Measurements from ENCODE around the gene LCN9. TPM values are rescaled to one million over a fixed set of nuclear protein-coding genes. Genes with fewer than 3 reads are reported as not detected.
"Not testable (repeated sequence)": the region's sequence is repeated elsewhere in the genome, so short reads cannot be mapped to it uniquely, and the experiment has no call there.

The LCN9 gene
- total and polyA plus RNA-seq, 5 donors from 2014 or later, result not detected

DNA sequence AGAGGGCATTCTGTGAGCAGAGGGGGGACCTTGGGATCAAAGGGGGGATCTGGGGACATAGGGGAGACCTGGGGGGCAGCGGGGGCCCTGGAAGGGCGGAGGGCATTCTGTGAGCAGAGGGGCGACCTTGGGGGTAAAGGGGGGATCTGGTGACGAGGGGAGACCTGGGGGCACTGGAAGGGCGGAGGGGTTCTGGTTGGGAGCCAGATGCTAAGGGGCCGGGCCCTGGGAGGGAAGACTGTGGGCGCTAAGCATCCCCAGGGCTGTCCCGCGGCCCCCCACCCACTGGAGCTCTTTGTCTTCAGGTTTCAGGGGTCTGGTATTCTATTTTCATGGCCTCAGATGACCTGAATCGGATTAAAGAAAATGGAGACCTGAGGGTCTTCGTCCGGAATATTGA is 748 bp downstream of the LCN9 start:
- Histone ChIP-seq H3K27ac (ENCODE audit: insufficient read depth, low read length, poor library complexity, severe bottlenecking) (no peak overlapping the region), H3K9me3 (ENCODE audit: control insufficient read depth in 2 of 2, low read length in 2 of 2) (no peaks in the 10 kb centered on the region), H3K27me3 (ENCODE audit: control insufficient read depth, insufficient read depth, low read length) (no peaks in the 10 kb centered on the region), H3K36me3 (ENCODE audit: control insufficient read depth, insufficient read depth, low read length) (no peaks in the 10 kb centered on the region), H3K4me3 (ENCODE audit: low read depth, low read length) (no peak overlapping the region), H3K4me1 (ENCODE audit: control insufficient read depth, insufficient read depth, low read length, poor library complexity, severe bottlenecking) (no peaks in the 10 kb centered on the region)
- H3K4me3 Mint-ChIP-seq, result no peak overlapping the region
- no peaks in the 10 kb centered on the region for H3K27me3 Mint-ChIP-seq
- DNase-seq, result no peak
- no peak overlapping the region for H3K27ac Mint-ChIP-seq
- no peaks in the 10 kb centered on the region for H3K36me3 Mint-ChIP-seq
- H3K4me1 Mint-ChIP-seq, result no peaks in the 10 kb centered on the region
- ATAC-seq (ENCODE audit: low read depth in 2 of 2), result no peak
- H3K9me3 Mint-ChIP-seq, result no peaks in the 10 kb centered on the region

DNA sequence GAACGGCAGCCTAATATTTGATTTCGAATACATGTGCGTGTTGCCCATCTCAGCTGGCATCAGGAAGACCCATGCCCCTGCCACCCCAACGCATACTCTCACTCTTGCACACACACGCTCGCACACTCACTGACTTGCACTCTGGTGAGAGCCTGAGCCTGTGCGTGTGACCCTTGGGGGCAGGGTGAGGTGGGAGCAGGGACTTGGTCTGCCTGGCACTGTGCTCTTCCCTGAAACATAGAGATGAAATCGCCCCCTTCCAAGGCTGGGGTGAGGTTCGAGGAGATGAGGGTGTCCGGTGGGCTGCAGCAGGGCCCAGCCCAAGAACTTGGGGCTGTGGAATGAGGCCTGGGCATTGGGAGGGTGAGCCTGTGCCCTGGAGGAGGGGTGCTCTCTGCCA is 1.2 kb downstream of the LCN9 start:
- no peaks in the 10 kb centered on the region for H3K36me3 ChIP-seq (ENCODE audit: control insufficient read depth, insufficient read depth, low read length)
- H3K4me1 ChIP-seq (ENCODE audit: control insufficient read depth, insufficient read depth, low read length, poor library complexity, severe bottlenecking), result no peaks in the 10 kb centered on the region
- Mint-ChIP-seq H3K27ac (no peak overlapping the region), H3K36me3 (no peaks in the 10 kb centered on the region), H3K27me3 (no peaks in the 10 kb centered on the region), H3K4me3 (no peak overlapping the region), H3K9me3 (peaks cover 0 to 2% (median 0%) of the 10 kb centered on the region in 7 donors), H3K4me1 (no peaks in the 10 kb centered on the region)
- ATAC-seq (ENCODE audit: low read depth in 2 of 2) (no peak), DNase-seq (no peak)
- H3K4me3 ChIP-seq (ENCODE audit: low read depth, low read length), result no peak overlapping the region
- no peak overlapping the region for H3K27ac ChIP-seq (ENCODE audit: insufficient read depth, low read length, poor library complexity, severe bottlenecking)
- no peaks in the 10 kb centered on the region for H3K27me3 ChIP-seq (ENCODE audit: control insufficient read depth, insufficient read depth, low read length)
- no peaks in the 10 kb centered on the region for H3K9me3 ChIP-seq (ENCODE audit: control insufficient read depth in 2 of 2, low read length in 2 of 2)

DNA sequence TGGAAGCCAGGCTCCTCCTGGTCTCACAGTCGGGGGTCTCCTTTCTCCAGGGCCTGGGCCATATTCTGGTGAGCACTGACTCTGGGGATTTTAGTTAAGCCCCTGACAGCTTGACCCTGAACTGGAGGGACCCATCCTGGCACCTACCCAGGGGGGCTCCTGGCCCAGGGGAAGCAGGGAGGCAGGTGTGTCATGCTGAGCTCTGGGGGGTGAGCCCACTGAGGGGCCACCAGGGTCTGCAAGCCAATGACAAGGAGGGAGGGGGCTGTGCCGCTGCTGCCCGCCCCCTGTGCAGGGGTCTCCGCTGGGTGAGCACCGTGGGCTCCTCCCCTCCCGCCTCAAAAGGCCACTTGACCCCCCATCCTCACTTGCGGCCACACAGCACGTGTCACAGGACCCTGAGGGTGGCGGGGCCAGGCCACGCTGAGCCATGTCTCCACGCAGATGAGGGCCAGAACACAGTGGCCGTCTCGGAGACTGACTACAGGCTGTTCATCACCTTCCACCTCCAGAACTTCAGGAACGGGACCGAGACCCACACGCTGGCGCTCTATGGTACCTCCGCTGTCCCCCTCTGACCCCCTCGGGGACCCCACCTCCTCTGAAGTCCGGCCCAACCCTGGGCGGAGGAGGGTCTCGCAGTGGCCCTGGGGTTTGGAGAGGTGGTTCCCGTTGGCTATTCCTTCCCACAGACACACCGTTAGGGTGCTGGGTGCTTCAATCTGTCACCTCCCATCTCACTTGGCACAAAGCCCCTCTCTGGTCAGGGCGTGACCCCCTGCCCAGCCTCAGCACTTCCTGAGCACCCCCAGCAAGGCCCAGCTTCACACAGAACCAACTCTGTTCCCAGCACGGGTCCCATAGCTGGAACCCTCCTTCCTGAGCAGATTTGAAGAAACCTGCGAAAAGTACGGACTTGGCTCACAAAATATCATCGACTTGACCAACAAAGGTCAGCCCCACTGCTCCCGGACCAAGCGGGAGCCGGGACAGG is 2.0 kb downstream of the LCN9 start:
- no peaks in the 10 kb centered on the region for H3K9me3 ChIP-seq (ENCODE audit: control insufficient read depth in 2 of 2, low read length in 2 of 2)
- Mint-ChIP-seq H3K36me3 (no peaks in the 10 kb centered on the region), H3K27me3 (no peaks in the 10 kb centered on the region), H3K4me3 (no peak overlapping the region), H3K9me3 (peaks cover 0 to 2% (median 0%) of the 10 kb centered on the region in 7 donors), H3K27ac (no peak overlapping the region), H3K4me1 (no peaks in the 10 kb centered on the region)
- H3K36me3 ChIP-seq (ENCODE audit: control insufficient read depth, insufficient read depth, low read length), result no peaks in the 10 kb centered on the region
- no peaks in the 10 kb centered on the region for H3K27me3 ChIP-seq (ENCODE audit: control insufficient read depth, insufficient read depth, low read length)
- ATAC-seq (ENCODE audit: low read depth in 2 of 2) (no peak), DNase-seq (no peak)
- no peak overlapping the region for H3K4me3 ChIP-seq (ENCODE audit: low read depth, low read length)
- H3K4me1 ChIP-seq (ENCODE audit: control insufficient read depth, insufficient read depth, low read length, poor library complexity, severe bottlenecking), result no peaks in the 10 kb centered on the region
- no peak overlapping the region for H3K27ac ChIP-seq (ENCODE audit: insufficient read depth, low read length, poor library complexity, severe bottlenecking)

DNA sequence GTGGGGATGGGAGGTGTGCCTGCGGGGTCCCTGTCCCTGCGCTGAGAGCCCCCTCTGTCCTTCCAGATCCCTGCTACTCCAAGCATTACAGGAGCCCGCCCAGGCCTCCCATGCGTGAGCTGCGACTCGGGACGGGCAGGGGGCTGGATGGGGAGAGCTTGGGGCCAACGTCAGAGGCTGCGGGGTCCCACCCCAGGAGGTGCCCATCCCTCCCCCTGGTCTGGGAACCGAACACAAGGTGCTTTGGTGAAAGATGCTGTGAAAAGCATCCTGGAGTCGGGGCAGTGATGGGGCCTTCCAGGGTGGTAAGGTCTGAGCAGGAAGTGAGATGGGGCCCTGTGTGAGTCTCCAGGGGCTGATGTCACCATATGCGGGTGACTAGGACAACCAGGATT is 2.7 kb downstream of the LCN9 start:
- no peak overlapping the region for H3K4me3 Mint-ChIP-seq

DNA sequence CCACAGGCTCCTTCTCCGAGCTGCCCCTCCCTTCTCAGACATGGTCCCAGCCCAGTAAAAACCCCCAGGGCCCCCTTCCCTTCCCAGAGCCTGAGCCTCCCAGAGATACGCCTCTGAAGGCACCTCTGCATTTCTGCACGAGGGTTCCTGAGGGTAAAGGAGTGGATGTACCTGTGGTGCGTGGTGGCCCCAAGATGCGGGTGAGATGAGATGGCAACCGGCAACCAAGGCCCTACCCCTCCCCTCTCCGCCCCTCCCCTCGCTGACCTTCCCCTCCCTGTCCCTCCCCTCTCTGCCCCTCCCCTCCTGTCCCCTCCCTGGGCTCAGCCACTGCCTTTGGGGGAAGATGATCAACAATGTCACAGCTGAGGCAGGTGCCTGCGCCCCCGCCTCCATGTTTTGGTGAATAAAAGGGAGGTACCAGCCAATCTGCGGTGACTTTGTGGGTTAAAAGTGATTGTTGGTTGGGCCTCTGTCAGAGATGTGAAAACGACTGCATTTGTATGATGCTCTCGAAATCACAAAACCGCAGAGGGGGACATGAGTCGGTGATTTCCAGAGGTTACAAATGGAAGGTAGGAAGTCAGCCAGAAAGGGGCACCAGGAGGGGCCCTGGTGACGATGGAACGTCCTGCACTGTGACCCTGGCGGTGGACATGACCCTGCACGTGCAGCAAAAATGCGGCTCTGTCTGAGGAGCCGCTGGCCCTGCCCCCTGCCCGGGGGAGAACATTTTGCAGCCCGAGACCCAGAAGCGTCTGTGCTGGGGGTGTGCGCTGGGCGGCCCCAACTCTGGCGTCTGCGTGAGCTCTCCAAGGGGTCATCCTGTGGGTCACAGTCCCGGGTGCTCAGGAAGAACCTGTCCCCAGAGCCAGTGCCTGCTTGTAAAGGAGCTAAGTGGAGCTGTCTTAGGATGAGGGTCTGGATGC is 3.7 kb downstream of the LCN9 start:
- Mint-ChIP-seq H3K9me3 (peaks cover 0 to 2% (median 0%) of the 10 kb centered on the region in 7 donors), H3K27ac (no peak overlapping the region), H3K27me3 (no peaks in the 10 kb centered on the region), H3K4me3 (no peak overlapping the region), H3K4me1 (no peaks in the 10 kb centered on the region), H3K36me3 (no peaks in the 10 kb centered on the region)
- H3K4me1 ChIP-seq (ENCODE audit: control insufficient read depth, insufficient read depth, low read length, poor library complexity, severe bottlenecking), result no peaks in the 10 kb centered on the region
- ATAC-seq (ENCODE audit: low read depth in 2 of 2) (no peak), DNase-seq (no peak)
- no peak overlapping the region for H3K4me3 ChIP-seq (ENCODE audit: low read depth, low read length)
- no peaks in the 10 kb centered on the region for H3K9me3 ChIP-seq (ENCODE audit: control insufficient read depth in 2 of 2, low read length in 2 of 2)
- H3K27ac ChIP-seq (ENCODE audit: insufficient read depth, low read length, poor library complexity, severe bottlenecking), result no peak overlapping the region
- no peaks in the 10 kb centered on the region for H3K36me3 ChIP-seq (ENCODE audit: control insufficient read depth, insufficient read depth, low read length)
- H3K27me3 ChIP-seq (ENCODE audit: control insufficient read depth, insufficient read depth, low read length), result no peaks in the 10 kb centered on the region

More for the DNA sequence above, 2.7 kb downstream of the LCN9 start:
- Histone ChIP-seq H3K36me3 (ENCODE audit: control insufficient read depth, insufficient read depth, low read length) (no peaks in the 10 kb centered on the region), H3K9me3 (ENCODE audit: control insufficient read depth in 2 of 2, low read length in 2 of 2) (no peaks in the 10 kb centered on the region), H3K27ac (ENCODE audit: insufficient read depth, low read length, poor library complexity, severe bottlenecking) (no peak overlapping the region), H3K4me1 (ENCODE audit: control insufficient read depth, insufficient read depth, low read length, poor library complexity, severe bottlenecking) (no peaks in the 10 kb centered on the region), H3K4me3 (ENCODE audit: low read depth, low read length) (no peak overlapping the region), H3K27me3 (ENCODE audit: control insufficient read depth, insufficient read depth, low read length) (no peaks in the 10 kb centered on the region)
- DNase-seq (no peak), ATAC-seq (ENCODE audit: low read depth in 2 of 2) (no peak)
- Mint-ChIP-seq H3K27me3 (no peaks in the 10 kb centered on the region), H3K4me1 (no peaks in the 10 kb centered on the region), H3K9me3 (peaks cover 0 to 2% (median 0%) of the 10 kb centered on the region in 7 donors), H3K36me3 (no peaks in the 10 kb centered on the region), H3K27ac (no peak overlapping the region)

DNA sequence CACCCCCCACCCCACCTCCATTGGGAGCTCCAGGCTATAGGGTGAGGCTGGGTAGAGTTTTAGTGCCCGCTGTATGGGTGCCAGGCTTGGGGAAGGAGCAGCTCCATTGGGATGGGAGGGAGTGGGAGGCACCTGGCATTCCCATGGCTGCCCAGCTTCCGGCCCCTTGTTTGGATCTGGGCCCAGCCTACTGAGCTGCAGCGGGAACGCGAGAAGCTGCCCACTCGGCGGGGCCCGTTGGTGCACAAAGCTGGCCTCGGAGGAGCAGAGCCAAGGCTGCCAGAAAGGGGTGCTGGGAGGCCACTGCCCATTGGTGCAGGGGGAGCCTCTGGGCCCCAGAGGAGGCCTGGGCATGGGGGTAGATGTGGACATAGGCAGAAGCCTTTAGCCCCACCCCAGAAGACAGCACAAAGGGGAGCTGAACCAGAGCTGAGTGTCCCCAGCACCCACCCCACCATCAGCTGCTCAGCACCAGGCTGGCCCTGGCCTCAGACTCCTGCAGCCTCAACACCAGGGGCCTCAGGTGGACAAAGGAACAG is 4.4 kb downstream of the LCN9 start:
- H3K27ac Mint-ChIP-seq, result no peak overlapping the region

DNA sequence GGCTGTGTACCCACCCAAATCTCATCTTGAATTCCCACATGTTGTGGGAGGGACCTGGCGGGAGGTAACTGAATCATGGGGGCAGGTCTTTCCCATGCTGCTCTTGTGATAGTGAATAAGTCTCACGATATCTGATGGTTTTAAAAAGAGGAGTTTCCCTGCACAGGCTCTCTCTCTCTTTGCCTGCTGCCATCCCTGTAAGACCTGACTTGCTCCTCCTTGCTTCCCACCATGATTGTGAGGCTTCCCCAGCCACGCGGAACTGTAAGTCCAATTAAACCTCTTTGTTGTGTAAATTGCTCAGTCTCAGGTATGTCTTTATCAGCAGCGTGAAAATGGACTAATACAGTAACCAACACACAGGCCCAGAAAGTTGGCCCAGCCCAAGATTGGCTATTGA is 5.9 kb downstream of the LCN9 start:
- not testable (repeated sequence) for DNase-seq; H3K27me3 ChIP-seq (ENCODE audit: control insufficient read depth, insufficient read depth, low read length); H3K4me1 Mint-ChIP-seq; H3K4me3 ChIP-seq (ENCODE audit: low read depth, low read length); ATAC-seq (ENCODE audit: low read depth in 2 of 2); H3K27ac ChIP-seq (ENCODE audit: insufficient read depth, low read length, poor library complexity, severe bottlenecking); H3K4me3 Mint-ChIP-seq; H3K27me3 Mint-ChIP-seq; H3K4me1 ChIP-seq (ENCODE audit: control insufficient read depth, insufficient read depth, low read length, poor library complexity, severe bottlenecking); H3K27ac Mint-ChIP-seq; H3K36me3 ChIP-seq (ENCODE audit: control insufficient read depth, insufficient read depth, low read length); H3K9me3 ChIP-seq (ENCODE audit: control insufficient read depth in 2 of 2, low read length in 2 of 2); H3K9me3 Mint-ChIP-seq; H3K36me3 Mint-ChIP-seq

More for the DNA sequence above, 4.4 kb downstream of the LCN9 start:
- Mint-ChIP-seq H3K27me3 (no peaks in the 10 kb centered on the region), H3K36me3 (no peaks in the 10 kb centered on the region), H3K4me1 (no peaks in the 10 kb centered on the region), H3K4me3 (no peak overlapping the region), H3K9me3 (peaks cover 0 to 5% (median 0%) of the 10 kb centered on the region in 7 donors)
- no peak for DNase-seq
- Histone ChIP-seq H3K4me1 (ENCODE audit: control insufficient read depth, insufficient read depth, low read length, poor library complexity, severe bottlenecking) (no peaks in the 10 kb centered on the region), H3K4me3 (ENCODE audit: low read depth, low read length) (no peak overlapping the region), H3K36me3 (ENCODE audit: control insufficient read depth, insufficient read depth, low read length) (no peaks in the 10 kb centered on the region), H3K9me3 (ENCODE audit: control insufficient read depth in 2 of 2, low read length in 2 of 2) (no peaks in the 10 kb centered on the region), H3K27ac (ENCODE audit: insufficient read depth, low read length, poor library complexity, severe bottlenecking) (no peak overlapping the region), H3K27me3 (ENCODE audit: control insufficient read depth, insufficient read depth, low read length) (no peaks in the 10 kb centered on the region)
- ATAC-seq (ENCODE audit: low read depth in 2 of 2), result no peak
